Stimulated activated CD4-positive, alpha-beta T cell treated with anti-CD3 and anti-CD28 coated beads, Interleukin-15, amount 100 ng/mL, for 48 hours (primary cell): ENCODE data around the gene ABHD15.

Source experiments
- DNase-seq, 2 donors: peaks; one replicate each; pipeline ENCODE4 v3.0.0-alpha.2; 2020; ENCODE audit warnings: low read depth in 2 of 2

Gene ABHD15, protein sequence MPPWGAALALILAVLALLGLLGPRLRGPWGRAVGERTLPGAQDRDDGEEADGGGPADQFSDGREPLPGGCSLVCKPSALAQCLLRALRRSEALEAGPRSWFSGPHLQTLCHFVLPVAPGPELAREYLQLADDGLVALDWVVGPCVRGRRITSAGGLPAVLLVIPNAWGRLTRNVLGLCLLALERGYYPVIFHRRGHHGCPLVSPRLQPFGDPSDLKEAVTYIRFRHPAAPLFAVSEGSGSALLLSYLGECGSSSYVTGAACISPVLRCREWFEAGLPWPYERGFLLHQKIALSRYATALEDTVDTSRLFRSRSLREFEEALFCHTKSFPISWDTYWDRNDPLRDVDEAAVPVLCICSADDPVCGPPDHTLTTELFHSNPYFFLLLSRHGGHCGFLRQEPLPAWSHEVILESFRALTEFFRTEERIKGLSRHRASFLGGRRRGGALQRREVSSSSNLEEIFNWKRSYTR

DNA sequence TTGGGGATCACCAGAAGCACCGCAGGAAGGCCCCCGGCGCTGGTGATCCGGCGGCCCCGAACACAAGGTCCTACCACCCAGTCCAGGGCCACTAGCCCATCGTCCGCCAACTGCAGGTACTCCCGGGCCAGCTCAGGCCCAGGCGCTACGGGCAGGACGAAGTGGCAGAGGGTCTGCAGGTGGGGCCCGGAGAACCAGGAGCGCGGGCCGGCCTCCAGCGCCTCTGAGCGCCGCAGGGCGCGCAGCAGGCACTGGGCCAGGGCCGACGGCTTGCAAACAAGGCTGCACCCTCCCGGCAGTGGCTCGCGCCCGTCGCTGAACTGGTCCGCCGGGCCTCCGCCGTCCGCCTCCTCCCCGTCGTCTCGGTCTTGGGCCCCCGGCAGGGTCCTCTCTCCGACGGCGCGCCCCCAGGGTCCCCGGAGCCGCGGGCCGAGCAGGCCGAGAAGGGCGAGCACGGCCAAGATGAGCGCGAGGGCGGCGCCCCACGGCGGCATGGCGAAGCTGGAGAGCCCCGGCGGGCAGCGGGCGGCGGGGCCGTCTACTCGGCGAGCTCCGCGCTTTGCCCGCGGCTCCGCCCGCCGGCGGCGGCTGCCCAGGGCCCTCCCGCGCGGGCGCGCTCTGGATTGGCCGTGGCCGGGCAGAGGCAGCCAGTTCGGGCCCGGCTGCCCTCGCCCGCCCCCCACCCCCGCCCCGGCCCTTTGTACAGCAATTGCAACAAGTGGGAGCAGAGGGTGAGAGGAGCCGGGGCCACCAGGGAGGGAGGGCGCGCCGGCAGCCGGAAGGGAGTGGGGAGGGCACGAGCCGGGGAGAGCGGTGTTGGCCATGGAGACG, at the start of gene ABHD15:
Gene ABHD15, minus strand, starts transcription at position 565 of the 831 bp plus-strand sequence. Its CDS starts 71 bp downstream, at position 494.
- DNase-seq: peak in 1 of 2 donors; percentile 50

DNA sequence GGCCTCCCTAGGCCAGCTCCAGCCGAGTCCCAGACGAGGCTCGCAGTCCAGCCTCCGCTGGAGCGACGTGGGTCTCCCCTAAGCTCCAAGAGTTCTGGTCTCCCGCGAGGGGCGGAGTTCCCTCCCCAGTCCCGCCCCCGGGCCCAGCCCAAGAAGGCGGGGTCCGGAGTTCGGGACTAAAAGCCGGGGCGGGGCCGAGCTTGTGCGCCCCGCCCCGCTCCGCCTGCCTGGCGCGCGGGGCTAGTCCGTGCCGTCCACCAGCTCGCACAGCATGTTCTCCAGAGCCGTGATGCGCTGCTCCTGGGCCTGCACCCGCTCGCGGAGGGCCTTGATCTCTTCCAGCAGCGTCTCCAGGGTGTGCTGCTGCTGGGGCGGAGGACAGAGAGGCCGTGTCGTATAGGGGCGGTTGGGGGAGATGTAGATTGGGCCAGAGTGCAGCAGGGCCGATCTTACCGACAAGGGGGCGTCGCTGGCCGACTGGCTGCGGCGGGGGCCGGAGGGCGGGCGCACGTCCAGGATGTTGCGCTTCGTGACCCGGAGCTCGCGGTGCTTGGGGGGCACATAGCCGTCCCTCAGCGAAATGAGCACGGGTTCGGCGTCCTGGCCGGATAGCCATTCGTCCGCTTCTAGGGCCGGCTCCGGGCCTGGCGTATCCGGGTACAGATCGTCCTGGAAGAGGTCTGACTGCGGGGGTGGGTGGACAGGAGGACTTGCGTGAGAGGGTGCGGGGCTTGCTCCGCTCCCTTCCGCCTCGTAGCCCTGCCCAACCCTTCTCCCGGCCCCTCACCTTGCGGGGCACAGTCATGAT, 48.9 kb upstream of the ABHD15 start:
- DNase-seq: peak; percentile 66 to 83

DNA sequence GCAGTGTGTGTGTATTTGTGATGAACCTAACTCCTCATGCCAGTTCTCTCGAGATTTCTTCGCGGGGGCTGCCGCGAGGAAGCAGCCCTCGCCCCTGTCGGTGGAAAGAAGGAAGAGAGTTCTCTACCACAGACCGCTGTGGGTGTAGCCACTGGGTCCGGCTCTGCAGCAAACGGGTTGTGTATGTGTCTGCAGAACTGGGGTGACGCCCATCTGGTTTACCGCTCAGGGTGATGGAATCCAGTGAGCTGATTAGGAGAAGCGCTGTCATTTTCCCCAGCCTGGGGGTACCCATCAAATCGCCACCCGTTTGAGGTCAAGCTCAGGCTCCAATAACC, 48.2 kb upstream of the ABHD15 start:
- no peak for DNase-seq

DNA sequence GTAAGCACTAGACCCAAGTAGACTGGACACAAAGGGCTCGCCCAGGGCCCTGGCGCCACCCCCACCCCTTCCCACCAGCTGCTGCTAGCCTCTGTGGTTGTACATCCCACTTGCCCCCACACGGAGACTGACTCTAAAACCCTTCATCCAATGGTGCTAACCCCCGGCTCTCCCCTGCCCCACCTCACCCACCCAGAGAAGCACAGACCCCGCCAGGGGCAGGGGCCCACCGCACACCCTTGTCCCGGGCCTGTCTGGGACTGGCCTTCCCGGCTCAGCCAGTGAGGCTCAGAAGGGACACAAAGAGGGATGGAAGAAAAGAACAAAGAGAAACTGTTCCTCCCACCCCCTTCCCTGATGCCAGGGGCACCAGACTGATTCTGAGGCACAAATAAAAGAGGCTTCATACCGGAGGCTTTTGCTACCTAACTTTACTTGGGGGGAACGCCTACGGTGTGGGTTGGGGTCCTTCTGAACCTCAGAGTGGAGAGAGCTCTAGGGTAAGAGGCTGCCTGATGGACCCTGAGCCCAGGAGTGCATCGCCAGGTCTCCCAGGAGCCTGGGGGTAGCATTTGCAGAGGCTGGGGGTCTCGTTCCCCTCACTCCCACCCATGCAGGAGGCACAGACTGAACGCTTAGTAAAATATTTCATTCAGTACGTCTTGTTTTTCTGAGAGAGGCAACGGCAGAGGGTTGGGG, 47.7 kb upstream of the ABHD15 start:
- DNase-seq: no peak

DNA sequence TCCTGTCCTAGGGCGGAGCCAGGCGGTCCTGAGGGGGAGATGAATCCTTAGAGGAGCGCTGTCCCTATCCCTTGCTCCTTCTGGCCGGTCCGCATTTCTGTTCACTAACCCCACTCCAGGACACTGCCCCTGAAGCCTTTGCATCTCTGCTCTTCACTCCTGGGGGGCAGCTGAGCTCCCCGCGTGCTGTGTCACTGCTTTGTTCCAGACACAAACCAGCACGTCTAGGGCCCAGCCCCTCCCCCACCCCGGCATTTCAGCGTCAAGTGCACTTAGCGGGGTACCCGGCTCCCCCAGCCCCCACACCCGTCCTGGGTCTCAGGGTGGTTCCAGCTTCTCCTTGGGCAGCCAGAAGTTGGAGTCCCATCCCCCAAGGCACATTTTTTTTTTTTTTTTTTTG, 47.0 kb upstream of the ABHD15 start:
- DNase-seq: no peak

DNA sequence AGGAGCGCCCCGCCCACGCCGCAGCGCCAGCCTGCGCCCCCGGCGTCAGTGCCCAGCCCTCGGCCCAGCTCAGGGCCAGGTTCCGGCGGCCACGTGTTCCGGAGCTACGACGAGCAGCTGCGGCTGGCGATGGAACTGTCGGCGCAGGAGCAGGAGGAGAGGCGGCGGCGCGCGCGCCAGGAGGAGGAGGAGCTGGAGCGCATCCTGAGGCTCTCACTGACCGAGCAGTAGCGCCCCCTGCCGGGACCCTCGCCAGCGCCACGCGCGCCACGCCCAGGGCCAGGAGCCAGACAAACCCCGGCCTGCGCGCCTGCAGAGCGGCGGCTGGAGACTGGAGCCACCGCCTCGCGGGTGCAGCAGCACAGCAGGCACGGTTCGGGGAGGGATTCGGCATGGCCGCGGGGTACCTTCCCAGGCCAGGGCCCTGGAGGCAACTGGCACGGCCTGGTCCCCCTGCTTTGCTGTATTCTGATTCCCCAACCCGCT, 46.6 kb upstream of the ABHD15 start:
- DNase-seq: peak; percentile 91 to 96

DNA sequence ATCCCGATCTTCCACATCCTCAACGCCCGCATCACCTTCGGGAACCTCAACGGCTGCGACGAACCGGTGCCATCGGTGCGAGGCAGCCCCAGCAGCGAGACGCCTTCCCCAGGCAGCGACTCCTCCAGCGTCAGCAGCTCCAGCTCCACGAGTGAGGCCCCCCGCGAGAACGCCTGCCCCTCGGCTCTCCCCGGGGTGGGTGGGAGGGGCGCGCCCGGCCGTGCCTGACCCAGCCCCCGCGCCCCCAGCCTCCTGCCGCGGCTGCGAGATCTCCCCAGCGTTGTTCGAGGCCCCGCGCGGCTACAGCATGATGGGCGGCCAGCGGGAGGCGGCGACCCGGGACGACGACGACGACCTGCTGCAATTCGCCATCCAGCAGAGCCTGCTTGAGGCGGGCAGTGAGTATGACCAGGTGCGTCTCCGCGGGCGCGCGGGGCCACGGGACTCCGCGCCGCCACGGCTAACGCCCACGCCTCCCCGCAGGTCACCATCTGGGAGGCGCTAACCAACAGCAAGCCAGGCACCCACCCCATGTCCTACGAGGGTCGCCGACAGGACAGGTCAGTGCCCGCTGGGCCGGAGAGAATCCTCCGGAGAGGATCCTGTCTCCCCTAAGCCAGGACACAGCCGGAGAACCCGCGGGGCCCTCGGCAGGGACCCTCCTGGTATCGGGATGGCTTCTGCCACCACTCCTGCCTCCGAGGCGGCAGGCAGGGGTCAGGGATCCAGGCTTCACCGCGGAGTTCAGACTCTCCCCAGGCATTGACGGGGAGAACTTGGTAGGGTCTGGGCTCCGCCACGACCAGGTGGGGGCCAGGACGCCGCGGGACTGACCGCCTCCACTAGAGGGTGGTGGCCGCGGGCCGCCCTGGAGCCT, 45.8 kb upstream of the ABHD15 start:
- DNase-seq: no peak

DNA sequence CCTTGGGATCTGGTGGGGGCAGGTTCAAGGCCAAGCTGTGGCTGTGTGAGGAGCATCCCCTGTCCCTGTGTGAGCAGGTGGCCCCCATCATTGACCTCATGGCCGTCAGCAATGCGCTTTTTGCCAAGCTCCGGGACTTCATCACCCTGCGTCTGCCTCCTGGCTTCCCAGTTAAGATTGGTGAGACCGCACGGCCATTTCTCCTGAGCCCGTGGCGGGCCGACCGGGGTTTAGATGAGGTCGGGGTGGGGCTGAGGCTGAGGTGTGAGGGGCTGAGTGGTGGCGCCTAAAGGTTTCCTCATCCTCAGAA, 45.2 kb upstream of the ABHD15 start:
- no peak for DNase-seq

DNA sequence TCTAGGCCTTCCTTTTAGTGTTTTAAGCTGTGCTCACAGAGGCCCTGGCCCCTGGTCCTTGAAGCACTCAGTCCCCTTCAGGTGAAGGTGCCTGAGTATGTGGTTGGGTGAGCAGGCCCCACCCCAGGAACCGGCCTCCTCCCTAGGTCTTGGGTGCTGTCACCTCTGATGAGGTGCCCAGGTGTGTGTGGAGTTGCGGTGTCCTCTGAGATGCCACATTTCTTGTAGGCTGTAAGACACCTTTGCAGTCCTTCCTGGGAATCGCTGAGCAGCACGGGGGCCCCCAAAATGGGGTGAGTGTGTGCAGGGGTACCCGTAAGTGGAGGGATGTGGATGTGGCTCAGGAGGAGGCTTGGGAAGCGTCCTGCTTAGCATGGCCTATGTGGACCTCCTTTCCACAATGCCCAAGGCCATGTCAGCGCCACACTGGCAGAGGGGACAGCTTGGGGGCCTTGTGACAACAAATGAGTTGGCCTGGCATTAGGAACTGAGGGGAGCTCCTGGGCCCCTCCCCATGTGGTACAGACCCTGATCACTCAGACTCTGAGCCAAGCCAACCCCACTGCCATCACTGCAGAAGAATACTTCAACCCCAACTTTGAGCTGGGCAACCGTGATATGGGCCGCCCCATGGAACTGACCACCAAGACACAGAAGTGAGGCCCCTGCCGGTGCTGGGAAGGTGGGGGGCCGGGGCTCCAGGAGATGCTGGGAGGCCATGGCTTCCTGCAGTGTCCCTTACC, 44.7 kb upstream of the ABHD15 start:
- no peak for DNase-seq

DNA sequence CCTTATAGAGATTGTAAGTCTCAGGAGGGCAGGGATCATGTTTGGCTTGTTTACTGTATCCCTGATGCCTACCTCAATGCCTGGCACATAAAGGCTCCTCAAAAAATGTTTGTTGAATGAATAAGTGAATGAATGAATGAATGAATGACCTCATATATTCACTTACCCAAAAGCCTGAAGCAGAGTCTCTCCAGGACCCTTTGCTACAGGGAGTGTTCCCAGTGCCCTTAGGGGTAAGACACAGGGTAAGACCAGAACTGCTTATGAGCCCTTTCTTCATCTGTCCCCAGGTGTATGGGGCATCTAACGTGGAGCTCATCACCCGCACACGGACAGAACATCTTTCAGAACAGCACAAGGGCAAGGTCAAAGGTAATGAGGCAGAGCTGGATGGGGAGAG, 43.6 kb upstream of the ABHD15 start:
- DNase-seq: no peak

DNA sequence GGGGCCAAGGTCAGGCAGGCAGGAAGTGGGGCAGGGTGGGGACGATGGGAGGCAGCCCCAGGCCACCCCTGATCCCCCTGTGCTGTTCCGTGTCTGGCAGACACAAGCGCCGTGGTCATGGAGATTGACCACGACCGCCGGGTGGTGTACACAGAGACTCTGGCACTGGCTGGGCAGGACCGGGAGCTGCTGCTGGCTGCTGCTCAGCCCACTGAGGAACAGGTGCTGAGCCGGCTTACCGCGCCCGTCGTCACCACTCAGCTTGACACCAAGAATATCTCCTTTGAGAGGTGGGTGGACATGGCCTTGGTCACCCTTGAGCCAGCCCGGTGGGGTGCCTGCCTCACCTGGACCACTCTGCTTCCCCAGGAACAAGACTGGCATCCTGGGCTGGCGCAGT, 42.1 kb upstream of the ABHD15 start:
- no peak for DNase-seq

DNA sequence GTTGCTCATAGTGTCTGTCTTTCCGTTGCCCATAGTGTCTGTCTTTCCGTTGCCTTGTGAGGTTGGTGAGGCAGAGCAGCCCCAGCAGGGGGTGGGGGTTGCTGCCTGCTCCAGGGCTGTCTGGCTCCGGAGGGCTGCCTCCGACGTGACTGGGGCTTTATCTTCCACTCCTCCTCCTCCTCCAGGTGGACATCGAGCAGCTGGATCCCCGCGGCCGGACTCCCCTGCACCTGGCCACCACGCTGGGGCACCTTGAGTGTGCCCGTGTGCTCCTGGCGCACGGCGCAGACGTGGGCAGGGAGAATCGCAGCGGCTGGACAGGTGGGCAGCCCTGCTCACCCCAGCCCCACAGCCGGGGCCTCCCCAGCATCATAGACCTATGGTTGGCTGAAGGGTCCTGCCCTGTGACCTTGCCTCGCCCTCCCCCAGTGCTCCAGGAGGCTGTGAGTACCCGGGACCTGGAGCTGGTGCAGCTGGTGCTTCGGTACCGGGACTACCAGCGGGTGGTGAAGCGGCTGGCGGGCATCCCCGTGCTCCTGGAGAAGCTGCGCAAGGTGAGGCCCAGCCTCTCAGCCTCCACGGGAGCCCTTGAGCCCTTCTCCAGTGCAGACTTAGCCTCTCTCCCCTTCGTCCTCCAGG, 40.8 kb upstream of the ABHD15 start:
- no peak for DNase-seq

DNA sequence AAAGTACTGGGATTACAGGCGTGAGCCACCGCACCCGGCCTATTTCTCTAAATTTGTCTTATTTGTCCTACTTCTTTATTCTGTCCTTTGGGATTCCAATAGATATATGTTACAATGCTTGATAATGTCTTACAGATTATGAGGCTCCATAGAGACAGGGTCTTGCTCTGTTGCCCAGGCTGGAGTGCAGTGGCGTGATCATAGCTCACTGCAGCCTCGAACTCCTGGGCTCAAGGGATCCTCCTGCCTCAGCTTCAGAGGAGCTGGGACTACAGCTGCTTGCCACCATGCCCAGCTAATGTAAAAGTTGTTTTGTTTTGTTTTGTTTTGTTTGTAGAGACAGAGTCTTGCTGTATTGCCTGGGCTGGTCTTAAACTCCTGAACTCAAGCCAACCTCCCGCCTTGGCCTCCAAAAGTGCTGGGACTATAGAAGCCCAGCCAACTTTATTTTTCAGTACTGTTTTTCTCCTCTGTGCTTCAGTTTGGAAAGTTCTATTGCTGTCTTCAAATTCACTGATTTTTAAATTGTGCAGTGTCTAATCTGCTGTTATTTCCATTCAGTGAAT, 36.4 kb upstream of the ABHD15 start:
- DNase-seq: no peak

DNA sequence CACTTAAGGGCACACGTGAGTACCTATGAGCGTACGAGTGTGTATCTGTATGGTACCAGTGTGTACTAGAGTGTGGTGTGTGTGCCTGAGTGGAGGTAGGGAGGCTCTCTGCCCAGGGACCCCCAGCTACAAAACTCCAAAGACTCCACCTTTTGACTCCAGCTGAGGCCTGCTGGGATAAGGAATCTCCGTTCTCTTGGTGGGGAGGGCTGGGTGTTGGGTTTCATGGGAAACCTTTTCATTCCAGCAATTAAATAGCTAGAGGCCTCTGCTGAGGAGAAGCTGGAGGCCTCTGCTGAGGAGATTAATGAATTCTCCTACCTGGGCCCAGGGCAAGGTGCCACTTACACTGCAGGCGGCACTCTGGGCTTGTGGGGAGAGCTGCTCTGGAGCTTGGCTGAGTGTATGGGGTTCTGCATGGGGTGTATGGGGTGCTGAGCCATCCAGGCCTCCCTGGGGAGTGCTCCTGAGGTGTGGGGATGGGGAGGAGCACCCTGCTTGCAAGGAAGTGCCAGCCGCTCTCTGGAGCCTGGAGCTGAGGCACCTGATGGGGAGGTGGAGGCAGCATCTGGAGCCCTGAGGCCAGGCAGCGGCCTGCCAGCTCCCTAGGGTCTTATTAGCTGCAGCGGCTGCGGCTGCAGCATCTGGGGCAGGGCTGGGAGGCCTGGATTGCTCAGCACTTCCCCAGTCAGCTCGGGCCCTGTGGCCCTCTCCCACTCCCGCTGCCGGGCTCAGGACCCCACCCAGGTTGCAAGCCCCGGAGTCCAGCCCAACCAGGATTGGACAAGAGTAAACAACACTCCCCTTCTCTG, 30.7 kb upstream of the ABHD15 start:
- DNase-seq: no peak

DNA sequence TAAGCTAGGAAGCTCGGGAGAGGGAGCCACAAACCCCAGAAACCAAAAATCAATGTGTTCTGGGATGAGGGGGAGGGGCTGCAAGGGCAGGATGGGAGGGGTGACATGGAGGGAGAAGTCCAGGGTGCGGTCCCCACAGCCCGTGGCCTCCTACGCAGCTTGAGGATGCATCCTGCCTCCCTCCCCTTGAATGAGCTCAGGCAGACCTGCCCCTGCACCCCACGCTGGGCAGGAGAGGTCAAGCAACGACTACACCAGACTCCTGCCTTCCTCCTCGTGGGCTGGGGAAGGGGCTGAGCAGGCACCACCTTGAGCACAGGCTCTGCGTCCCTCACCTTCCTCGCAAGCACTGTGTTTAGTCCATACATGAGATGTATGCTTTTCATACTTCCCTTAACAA, 30.0 kb upstream of the ABHD15 start:
- no peak for DNase-seq

DNA sequence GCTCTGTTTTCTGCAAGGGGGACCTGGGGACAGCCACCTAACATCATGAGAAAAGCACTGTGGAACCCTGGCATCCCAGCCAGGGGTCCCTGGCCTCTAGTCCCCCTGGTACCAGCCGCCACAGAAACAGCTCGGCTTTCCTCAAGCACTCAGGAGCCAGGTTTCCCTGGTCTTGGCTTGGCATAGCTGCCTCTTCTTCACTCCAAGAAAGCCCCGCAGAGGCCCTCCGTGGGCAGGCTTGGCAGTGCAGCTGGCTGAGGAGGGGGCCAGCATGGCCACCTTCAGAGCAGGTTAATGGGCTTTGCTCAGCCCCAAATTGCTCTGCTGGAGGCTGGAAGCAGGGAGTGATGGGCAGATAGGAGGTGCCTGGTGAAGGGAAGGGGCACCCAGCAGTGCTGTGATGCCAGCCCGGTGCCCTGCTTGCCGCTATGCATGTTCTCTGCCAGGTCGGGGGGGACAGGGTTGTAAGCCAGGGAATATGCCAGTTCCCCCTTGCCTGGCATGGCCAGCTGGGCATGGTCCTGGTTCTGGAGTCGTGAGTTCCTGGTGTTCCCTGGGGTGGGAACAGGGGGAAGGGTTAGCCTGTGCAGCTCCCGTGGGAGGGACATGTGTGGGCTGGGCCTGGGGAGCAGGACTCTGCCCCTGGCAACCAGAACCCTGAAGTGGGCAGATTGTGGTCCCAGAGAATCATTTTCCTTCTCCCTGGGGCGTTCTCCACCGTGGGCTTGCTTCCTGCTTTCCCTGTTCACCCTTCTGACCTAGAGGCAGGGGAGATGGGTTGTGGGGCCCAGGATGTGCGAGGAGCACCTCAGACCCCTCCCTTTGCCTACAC, 29.3 kb upstream of the ABHD15 start:
- DNase-seq: no peak
